GM19035 (cell line): Measurements from ENCODE around the gene UBE2U.

Experiments used
- ATAC-seq: cut with Tn5 transposase; IDR thresholded peaks from one replicate; pipeline ENCODE4 v1.9.1; 2021; ENCODE audit not compliant: unreplicated experiment

UBE2U gene

GRCh38 chr1:64291931-64292330 is 88.5 kb downstream of the UBE2U start:
- no peak for ATAC-seq

- ATAC-seq, result no peak
Observed at GRCh38 chr1:64292399-64292798, 89.0 kb downstream of the UBE2U start.

- ATAC-seq, result no peak
Observed at GRCh38 chr1:64293820-64294219, 90.4 kb downstream of the UBE2U start.

GRCh38 chr1:64295136-64295535 is 91.7 kb downstream of the UBE2U start:
- no peak for ATAC-seq

- ATAC-seq, result no peak
Observed at GRCh38 chr1:64295561-64295960, 92.1 kb downstream of the UBE2U start.

- no peak for ATAC-seq
Observed at GRCh38 chr1:64296459-64296858, 93.0 kb downstream of the UBE2U start.

GRCh38 chr1:64302194-64302593 is 98.8 kb downstream of the UBE2U start:
- ATAC-seq, result no peak

GRCh38 chr1:64302971-64303370 is 99.5 kb downstream of the UBE2U start:
- ATAC-seq, result no peak

- no peak for ATAC-seq
Observed at GRCh38 chr1:64304823-64305222, 101.4 kb downstream of the UBE2U start.

GRCh38 chr1:64308866-64309265 is 105.4 kb downstream of the UBE2U start:
- ATAC-seq, result no peak

- no peak for ATAC-seq
Observed at GRCh38 chr1:64309431-64309831, 106.0 kb downstream of the UBE2U start.

- no peak for ATAC-seq
Observed at GRCh38 chr1:64310760-64311159, 107.3 kb downstream of the UBE2U start.

- ATAC-seq, result no peak
Observed at GRCh38 chr1:64312431-64312830, 109.0 kb downstream of the UBE2U start.

- ATAC-seq, result no peak
Observed at GRCh38 chr1:64315402-64315801, 112.0 kb downstream of the UBE2U start.
